NCI-H2227 (cell line): Measurements from ENCODE around the gene ADRA2C.
A peak's percentile ranks its signal among the peaks of the same experiment; 100 is the strongest.

Experiments used
- DNase-seq: peaks from one replicate; lab custom pipeline; 2025; ENCODE audit not compliant: unreplicated experiment; lab: John Stamatoyannopoulos, UW

The ADRA2C gene

GRCh38 chr4:3766036-3766784 is at the start of gene ADRA2C:
Gene ADRA2C, plus strand, starts transcription at chr4:3766385. Its CDS starts 222 bp downstream, at chr4:3766607.
- DNase-seq = peak; percentile 52

- DNase-seq = no peak
These were observed 49.5 kb upstream of the ADRA2C start for GRCh38 chr4:3716631-3717235.

DNA sequence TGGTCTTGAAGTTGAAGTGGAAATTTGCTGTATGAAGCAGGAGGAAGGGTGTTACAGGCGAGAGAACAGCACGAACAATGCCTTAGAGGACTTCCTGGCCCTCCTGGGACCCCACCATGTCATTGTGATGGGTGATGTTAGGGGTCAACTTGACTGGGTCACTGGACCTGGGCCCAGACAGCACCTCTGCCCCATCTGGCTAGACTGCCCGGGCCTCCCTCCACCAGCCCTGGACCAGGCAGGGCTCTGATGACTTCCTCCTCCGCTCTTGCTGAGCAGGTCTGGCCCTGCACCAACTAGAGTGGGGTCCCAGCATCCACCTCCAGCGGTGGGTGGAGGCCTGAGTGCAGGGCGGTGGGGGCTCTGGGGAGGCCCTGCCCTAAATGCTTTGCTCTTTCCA is 48.9 kb upstream of the ADRA2C start:
- DNase-seq = no peak

- DNase-seq = no peak
These were observed 47.7 kb upstream of the ADRA2C start for GRCh38 chr4:3718462-3718861.

GRCh38 chr4:3719191-3719590 is 47.0 kb upstream of the ADRA2C start:
- no peak for DNase-seq

DNA sequence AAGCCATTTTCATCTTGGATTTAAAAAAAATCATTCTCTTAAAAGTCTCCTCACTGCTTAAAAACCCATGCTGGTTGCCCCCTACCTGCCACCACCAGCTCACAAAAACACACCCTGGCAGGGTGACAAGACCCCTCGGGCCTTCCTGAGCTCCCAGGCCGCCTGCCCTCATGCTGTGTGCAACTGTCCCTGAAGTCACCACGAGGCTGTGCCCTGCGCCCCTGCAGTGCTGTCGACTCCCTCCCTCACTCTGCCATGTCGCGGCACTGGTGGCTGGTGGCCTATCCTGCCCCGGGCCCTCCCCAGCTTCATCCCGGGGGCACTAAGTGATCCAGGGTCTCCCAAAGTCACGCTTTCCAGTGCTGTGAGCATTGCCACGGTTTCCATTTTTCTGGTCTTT is 46.3 kb upstream of the ADRA2C start:
- DNase-seq = no peak

- no peak for DNase-seq
These were observed 45.7 kb upstream of the ADRA2C start for GRCh38 chr4:3720466-3720865.

GRCh38 chr4:3721186-3721585 is 45.0 kb upstream of the ADRA2C start:
- DNase-seq = no peak

- DNase-seq = no peak
These were observed 44.6 kb upstream of the ADRA2C start for GRCh38 chr4:3721627-3722026.

DNA sequence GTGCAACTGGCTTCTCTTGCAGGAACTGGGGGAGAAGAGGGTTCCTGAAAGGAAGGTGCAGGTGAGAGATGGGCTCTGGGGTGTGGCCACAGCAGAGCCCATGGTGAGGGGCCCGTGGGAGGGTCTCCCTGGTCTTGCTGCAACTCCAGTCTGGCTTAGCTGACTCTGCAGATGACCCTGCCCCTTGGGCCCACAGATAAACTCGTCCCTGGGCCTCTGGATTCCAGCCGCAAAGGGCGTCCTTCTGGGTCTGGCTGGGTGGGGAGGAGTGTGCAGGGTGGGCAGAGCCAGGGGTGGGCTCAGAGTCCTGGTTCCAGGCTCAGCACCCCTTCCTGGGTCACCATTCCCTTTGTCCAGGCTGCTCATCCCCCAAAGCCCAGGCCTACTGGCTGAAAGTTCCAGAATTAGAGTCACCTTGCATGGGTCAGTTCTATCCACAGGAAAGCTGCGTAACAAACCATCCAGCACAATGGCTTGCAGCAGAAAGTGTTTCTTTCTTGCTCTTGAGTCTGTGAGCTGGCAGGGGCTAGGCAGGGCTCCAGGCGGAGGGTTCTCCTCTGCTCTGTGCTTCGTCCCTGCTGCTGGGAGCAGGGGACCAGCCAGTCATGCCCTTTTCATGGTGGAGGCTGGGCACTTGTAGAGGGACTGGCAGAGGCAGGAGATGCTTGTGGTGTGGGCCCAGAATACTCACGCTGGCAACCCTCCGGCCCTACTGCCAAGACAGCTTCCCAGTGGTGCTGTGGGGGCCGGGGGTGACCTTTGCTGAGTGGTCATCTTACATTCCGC is 43.5 kb upstream of the ADRA2C start:
- no peak for DNase-seq

DNA sequence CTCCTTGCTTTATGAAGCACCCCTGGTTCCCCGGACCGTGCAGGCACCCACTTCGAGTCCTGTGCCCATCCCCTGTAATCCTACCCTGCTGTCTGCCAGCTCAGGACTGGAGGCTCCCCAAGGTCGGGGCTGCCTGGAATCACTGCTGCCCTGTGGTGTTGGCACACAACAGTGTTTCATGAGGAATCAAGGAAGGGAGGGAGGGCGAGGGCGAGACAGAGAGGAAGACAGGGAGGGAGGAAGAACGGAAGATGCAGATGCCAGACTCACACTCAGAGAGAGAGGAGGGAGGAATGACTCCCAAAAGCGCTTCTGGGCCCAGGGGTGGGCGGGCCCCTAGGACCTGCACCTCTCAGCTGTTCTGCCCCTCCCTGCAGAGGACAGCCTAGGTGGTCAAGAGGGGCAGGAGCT is 42.9 kb upstream of the ADRA2C start:
- no peak for DNase-seq

GRCh38 chr4:3724319-3725231 is 41.6 kb upstream of the ADRA2C start:
- DNase-seq = no peak

DNA sequence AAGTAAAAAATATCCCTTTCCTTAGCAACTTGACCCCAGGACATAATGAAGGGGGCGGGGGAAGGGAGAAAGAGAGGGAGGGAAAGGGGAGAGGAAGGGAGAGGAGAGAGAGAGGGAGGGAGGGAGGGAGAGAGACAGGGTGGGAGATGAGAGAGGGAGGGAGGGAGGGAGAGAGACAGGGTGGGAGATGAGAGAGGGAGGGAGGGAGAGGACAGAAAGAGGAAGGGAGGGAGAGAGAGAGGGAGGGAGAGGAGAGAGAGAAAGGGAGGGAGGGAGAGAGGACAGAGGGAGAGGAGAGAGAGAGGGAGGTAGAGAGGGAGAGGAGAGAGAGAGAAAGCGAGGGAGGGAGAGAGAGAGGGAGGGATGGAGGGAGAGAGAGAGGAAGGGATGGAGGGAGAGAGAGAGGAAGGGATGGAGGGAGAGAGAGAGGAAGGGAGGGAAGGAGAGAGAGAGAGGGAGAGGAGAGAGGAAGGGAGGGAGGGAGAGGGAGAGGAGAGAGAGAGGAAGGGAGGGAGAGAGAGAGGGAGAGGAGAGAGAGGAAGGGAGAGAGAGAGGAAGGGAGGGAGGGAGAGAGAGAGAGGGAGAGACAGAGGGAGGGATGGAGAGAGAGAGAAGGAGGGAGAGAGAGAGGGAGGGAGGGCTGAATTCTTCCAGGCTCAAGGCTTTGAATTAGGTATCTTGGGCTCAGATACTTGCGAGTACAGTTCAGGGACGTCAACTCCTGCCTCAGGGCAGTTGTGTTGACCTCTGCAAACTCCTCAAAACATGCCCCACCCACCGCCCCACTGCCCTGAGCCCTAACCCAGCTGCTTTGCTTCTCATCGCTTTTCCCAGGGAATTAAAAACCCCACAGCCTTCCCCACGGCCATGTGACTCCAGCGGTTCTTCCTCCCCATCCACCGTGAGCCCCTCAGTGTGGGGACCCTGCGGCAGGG is 40.0 kb upstream of the ADRA2C start:
- no peak for DNase-seq

DNA sequence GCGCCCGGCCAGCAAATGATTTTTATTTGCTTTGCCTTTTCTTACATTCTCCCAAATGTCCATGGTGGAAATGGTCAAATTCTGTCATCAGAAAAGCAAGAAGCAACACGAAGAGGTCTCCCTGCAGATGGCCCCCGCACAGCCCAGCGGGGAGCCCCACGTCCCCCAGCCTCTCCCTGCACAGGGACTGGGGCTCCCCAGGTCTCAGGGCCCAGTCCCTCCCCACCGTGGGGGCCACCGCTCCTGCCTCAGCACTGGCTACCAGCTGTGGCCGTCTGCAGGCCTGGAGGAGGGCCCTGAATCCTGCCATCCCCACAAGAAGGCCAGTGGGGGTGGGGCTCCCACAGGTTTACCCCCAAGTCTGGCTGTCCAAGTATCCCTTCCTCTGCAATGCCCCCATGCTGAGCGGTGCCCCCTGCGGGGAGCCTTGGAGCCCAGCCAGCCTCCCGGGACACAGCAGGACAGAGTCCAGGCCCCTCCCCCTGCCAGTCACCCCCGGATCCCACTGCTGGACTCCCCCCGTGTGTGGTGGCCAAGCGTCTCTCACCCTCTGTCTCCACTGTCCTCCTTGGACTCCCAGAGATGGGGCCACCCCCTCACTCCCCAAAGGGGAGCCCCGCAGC is 38.2 kb upstream of the ADRA2C start:
- no peak for DNase-seq

DNA sequence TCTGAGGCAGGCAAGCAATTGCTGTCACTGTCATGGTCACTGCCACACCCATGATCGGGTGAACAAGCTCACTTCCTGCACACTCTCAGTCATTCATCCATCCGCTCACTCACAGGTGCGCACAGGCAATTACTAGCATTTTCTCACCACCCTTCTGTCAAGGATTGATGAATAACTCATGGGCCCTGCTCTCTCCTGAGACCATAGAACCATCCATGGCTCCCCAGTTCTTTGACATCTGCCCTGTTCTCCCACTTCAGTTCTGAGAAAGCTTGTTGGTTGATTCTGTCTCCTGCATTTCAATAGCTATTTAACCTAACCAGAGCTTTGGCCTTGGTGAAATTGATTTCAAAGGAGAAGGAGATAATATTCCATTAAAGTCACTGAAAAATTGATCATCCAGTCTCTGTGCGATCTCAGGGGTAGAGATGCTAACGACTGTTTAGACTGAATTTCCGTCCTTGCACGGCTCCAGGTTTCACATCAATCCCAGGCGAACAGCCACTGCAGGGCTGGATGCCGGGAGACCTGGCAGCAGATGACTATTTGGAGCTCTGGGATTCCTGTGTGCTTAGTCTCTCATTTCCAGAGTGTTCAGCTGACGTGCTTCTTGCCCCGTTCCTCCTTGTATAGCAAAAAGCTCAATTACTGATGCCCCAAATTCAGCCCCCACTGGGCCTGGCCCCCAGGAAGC is 36.9 kb upstream of the ADRA2C start:
- no peak for DNase-seq

DNA sequence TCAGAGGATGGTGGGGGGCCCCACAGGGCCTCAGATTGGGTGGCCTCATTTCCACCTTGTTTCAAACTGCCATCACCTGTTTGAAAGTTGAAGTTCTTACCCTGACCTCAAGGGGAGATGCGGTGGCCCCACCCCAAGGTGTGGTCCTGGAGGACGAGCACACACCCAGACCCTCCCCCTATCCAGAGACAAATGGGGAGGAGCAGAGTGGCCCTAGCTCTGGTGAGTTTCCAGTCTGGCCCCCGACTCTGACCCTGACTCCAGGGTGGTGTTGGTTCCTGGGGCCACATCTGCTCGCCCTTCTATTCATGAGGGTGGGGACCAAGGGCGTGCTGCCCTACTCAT is 36.3 kb upstream of the ADRA2C start:
- DNase-seq = no peak

DNA sequence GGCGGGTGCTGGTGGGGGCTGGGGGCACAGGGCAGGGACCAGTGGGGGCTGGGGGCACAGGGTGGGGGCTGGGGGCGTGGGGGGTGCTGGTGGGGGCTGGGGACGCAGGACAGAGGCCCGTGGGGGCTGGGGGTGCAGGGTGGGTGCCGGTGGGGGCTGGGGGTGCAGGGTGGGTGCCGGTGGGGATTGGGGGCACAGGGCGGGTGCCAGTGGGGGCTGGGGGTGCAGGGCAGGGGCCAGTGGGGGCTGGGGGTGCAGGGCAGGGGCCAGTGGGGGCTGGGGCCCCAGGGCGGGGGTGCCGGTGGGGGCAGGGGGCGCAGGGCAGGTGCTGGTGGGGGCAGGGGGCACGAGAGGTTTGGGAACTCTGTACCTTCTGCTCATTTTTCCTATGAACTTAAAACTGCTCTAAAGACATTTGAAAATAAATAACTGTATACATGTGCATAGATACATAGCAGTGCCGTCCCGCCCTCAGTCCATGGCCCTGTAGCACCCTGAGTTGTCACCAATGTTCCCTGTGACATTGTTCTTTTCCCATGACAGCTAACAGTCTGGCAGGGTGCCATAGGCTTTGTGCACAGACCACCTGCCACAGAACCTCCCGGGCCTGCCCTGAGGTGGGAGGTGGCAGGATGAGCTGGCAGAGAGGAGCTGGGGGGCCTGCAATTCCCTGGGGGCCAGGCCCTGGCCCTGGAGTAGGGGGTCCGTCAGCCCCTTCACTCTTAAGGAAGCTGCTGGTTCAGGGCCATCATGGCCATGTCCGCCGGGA is 35.6 kb upstream of the ADRA2C start:
- DNase-seq = no peak
